ENCODE results near the gene ARSI.

- TF ChIP-seq ATF2 (CRISPR knock-in tag; IDR thresholded peaks at IDR 0.05; ENCODE audit: borderline replicate concordance, low read depth) = no peak
- no peak for TF ChIP-seq TEAD4 (CRISPR knock-in tag; IDR thresholded peaks at IDR 0.05)
- no peak for TF ChIP-seq JUN (CRISPR knock-in tag; IDR thresholded peaks at IDR 0.05)
- TF ChIP-seq TEAD1 (CRISPR knock-in tag; IDR thresholded peaks at IDR 0.05) = no peak
- no peak for TF ChIP-seq ZNF121 (CRISPR knock-in tag; IDR thresholded peaks at IDR 0.05)
- TF ChIP-seq CREB1 (CRISPR knock-in tag; IDR thresholded peaks at IDR 0.05) = no peak
- no peak for TF ChIP-seq CBFB (CRISPR knock-in tag; IDR thresholded peaks at IDR 0.05; ENCODE audit: low read depth)
- TF ChIP-seq CTCF (IDR thresholded peaks at IDR 0.05) = no peak
Observed at GRCh38 chr5:150347451-150347850, 44.7 kb upstream of the ARSI start.
